HG03103 (cell line): ENCODE measurements around the gene SLC35G1.

ENCODE experiments used
- ATAC-seq: cut with Tn5 transposase; IDR thresholded peaks from one replicate; pipeline ENCODE4 v1.9.1; 2021; ENCODE audit warnings: low read depth; ENCODE audit not compliant: unreplicated experiment

SLC35G1 gene

GRCh38 chr10:93893646-93894515, at the start of gene SLC35G1:
Gene SLC35G1, plus strand, starts transcription at chr10:93893978. Its CDS starts 56 bp downstream, at chr10:93894034.
- ATAC-seq, result peak; percentile 85

DNA sequence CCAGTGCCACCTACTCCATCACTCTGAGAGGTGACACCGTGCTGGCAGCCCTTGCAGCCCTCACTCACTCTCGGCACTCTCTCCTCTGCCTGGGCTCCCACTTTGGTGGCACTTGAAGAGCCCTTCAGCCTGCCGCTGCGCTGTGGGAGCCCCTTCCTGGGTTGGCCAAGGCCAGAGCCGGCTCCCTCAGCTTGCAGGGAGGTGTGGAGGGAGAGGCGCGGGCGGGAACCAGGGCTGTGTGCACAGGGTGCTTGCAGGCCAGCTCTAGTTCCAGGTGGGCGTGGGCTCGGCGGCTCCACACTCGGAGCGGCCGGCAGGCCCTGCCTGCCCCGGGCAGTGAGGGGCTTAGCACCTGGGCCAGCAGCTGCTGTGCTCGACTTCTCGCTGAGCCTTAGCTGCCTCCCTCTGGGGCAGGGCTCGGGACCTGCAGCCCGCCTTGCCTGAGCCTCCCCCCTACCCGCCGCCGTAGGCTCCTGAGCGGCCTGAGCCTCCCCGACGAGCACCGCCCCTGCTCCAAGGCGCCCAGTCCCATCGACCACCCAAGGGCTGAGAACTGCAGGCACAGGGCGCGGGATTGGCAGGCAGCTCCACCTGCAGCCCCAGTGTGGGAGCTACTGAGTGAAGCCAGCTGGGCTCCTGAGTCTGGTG, 48.7 kb upstream of the SLC35G1 start:
- no peak for ATAC-seq

DNA sequence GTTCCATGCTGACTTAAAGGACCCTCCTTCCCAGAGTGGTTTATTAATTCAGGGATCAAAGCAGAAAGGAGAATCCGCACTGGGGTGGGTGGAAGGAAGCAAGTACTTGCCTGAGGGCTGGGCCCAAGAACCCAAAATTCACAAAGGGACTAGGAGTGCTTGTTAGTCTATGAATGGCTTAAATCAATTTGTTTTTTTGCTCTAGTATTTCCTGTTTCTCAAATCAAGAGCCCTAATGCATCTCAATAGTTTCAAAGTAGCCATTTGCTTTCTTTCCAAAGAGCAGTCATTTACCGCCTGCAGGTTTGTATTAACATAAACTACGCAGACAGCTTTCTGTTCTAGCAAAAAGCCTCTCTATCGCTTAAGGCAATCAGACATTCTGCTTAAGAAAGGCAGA, 44.2 kb upstream of the SLC35G1 start:
- no peak for ATAC-seq

DNA sequence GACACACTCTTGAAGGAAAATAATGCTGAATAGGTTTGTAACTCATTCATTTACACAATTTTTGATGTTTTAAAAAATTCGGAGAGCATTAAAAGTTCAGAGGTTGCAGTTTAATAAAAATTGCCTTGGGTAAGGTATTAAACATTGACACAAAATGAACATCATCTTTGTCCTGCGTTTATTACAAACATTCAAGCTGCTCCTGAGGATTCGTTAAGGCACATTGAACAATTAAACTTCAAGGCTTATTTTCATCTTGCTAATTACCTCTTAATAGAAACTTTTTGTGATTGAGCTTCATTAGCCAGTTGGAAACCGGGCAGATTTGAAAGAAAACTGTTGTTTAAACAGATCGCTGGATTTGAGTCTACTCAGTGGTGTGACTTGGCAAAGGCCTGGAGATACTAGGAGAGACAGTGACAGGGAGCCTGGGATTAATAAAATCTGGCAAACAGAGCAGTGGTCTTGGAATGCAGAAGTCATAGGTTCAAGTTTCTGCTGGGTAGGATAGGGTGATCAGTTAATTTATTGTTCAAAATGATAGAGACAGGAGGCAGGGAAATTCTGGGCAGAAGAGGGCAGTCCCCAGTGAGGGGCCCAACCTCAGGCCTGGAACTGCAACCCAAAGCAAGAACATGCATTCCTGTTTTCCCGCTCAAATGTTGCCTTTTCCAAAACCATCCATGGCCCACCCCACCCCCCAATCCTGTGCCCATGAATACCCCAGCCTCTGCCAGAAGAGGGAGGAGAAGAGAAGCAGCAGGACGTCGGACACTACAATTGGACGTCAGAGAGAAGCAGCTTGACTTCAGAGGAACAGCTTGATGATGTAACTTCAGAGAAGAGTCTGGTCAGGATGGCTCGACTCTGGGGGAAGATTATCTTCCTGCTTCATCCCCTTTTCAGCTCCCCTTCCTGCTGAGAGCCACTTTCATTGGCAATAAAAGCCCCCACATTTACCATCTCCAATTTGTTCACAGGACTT, 43.5 kb upstream of the SLC35G1 start:
- ATAC-seq, result no peak

GRCh38 chr10:93851169-93851568, 42.6 kb upstream of the SLC35G1 start:
- ATAC-seq, result no peak

DNA sequence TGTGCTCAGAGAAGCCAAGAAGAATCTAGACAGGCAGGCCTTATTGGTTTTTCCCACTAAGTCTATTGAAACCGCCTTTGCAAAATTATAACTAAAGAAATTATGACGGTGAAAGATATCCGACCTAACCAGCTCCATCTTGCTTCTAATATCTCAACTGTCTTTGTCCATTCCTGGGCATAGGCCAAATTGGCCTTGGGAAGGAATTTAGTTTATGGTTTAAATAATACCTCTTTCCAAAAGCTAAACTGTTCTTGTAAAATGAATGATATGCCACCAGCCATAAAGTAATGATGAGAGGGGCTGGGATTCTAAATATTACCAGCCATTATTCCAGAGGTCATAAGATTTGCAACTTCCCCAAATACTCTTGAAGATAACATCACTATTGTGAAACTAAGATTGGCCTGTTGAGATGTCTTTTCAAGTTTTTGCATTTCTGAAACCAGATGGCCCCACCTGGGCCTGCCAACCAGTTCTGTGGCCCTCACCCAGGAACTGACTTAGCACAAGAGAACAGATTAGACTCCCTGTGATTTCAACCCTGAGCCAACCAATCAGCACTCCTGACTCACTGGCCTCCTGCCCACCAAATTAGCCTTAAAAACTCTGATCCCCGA, 41.2 kb upstream of the SLC35G1 start:
- no peak for ATAC-seq

GRCh38 chr10:93854975-93855374, 38.8 kb upstream of the SLC35G1 start:
- ATAC-seq, result no peak

- ATAC-seq, result no peak
Measured at GRCh38 chr10:93856349-93857145, 37.2 kb upstream of the SLC35G1 start.

DNA sequence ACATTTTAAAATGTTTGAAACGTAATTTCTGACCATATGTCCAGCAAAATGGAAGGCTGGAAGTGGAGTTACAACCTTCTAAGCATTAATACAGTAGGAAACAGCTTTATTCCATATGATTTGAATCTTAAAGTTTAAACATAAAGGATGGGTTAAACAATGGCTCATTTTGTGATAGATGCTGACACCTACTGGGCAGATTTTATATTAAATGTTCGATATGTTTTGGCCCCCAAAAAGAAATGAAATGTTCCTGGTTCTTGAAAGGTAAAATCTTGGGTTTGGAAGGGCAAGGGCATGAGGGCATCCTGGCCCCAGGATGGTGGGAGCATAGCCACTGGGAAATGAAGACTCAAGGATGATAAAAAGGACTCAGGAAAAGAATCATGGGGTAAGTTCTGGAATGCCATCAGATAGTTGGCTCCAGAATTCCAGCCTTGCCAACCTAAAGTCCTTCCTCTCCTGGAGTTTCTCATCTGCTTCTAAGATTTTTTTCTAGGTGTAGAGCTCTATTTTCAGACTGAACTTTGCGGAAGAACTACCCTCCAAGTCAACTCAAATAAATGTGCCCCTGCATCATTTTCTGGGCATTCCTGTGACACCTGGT, 34.6 kb upstream of the SLC35G1 start:
- ATAC-seq, result no peak

DNA sequence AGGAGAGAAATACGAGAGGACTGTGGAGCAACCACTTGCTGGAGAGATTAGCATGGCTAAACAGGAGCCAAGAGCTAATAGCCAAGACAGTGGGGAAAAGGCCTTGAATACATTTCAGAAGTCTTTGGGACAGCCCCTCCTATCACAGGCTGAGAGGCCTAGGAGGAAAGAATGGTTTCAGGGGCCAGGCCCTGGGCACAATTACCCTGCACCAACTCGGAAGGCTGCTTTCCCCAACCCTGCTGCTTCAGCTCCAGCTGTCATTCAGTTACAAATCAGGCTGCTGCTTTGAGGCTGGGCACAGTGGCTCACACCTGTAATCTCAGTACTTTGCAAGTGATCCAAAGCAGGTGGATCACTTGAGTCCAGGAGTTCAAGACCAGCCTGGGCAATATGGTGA, 32.0 kb upstream of the SLC35G1 start:
- no peak for ATAC-seq

- ATAC-seq, result no peak
Measured at GRCh38 chr10:93865794-93866425, 27.9 kb upstream of the SLC35G1 start.

- ATAC-seq, result no peak
Measured at GRCh38 chr10:93867525-93867924, 26.3 kb upstream of the SLC35G1 start.

- ATAC-seq, result no peak
Measured at GRCh38 chr10:93871671-93872204, 22.0 kb upstream of the SLC35G1 start.

- ATAC-seq, result no peak
Measured at GRCh38 chr10:93872375-93873158, 21.2 kb upstream of the SLC35G1 start.

DNA sequence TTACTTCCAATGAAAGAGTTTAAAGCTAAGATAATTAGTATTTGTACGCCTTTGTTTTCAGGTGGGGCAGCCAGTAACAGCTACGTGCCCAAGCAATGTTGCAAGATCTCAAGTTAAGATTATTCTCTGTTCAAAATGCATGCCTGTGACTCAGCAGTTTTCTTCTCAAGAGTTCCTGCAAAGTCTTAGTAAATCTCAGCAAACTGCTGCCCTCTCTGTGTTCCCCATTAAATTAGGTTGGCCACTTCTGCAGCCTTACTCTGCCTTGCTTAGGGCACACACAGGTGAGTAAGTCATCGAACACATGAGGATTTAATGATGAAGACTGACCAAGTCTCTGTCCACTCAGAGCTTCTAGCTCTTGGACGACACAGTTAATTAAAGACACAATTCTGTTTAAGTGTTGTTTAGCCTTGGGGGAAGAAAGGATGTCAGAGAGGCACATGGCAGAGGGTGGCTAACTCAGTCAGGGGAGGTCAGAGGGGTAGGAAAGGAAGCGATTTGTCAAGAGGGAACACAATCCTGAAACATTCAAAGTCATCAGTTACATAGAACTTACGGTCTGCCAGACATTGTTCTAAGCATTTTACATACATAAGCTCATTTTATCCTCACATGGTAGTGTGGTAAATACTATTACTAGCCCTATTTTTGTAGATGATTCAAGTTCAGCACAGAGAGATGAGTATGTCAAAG, 20.2 kb upstream of the SLC35G1 start:
- no peak for ATAC-seq

DNA sequence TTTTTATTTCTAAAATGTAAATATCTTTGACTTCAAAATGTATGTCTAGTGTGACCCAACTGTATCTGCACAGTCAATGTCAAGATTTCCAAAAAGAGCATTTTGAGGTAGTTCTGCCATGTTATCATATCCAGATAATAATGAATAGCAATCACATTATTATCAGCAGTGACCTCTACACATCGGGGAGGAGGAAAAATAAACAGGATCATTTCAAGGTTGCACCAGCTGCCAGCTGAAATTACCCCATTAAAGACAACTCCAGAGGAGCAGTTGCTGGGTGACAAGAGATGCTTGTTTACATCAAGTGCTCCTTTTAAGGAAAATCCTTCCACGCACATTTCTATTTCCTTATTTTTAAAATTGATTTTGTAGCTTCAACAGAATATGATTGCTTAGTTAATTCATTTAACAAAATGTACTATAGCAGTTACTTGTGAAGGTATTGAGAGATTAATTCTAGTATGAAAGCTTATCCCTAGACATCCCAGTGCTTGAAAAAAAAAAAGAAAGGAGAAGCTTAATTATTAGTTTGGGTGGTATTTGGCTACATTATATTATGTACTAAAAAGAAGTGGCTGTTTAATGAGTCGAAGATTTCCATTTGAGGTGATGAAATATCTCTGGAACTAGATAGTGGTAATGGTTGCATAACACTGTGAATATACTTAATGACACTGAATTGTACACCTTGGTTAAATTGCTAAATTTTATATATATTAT, 19.3 kb upstream of the SLC35G1 start:
- ATAC-seq, result no peak

DNA sequence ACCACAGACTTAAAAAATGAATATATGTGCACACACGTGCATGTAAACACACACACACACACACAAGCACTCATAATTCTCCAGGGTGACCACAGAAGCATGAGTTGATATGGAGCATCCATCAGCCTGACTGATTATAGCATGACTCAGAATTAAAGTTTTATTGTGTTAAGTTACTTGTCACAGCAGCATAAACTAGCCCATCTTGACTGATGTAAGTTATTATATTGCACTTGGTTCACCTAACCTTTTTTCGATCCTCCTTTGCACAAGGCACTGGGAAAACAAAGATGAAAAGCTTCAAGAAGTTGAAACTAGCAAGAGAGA, 18.8 kb upstream of the SLC35G1 start:
- no peak for ATAC-seq
